Heart right ventricle (tissue), 16 donors: ENCODE measurements around the gene GRIK4. TPM values are rescaled to one million over a fixed set of nuclear protein-coding genes. Genes with fewer than 3 reads are reported as not detected.

Experiments
- ATAC-seq, 8 donors: fragments of 200-7000 bp; cut with Tn5 transposase; one replicate each; pipeline ENCODE4 v1.9.1; 2020; ENCODE audit warnings: mild to moderate bottlenecking in 8 of 8, moderate library complexity in 8 of 8, moderate number of reproducible peaks in 1 of 8
- DNase-seq, 2 donors: peaks; one replicate each; pipeline ENCODE4 v3.0.0-alpha.2; 2020
- H3K27ac ChIP-seq, 10 donors: fragments of 200-600 bp; sonication (generic) in 2 of 10; one replicate each; pipeline versions ENCODE4 v1.5.0 to v1.8.0; 2020 to 2022; ENCODE audit warnings: mild to moderate bottlenecking in 3 of 10
- H3K27me3 ChIP-seq, 7 donors: fragments of 200-600 bp; one replicate each; pipeline ENCODE4 v1.8.0; 2021 to 2022; ENCODE audit warnings: mild to moderate bottlenecking in 2 of 7
- H3K36me3 ChIP-seq, 9 donors: fragments of 200-600 bp; sonication (generic) in 1 of 9; one replicate each; pipeline versions ENCODE4 v1.5.0 to v1.8.0; 2020 to 2022; ENCODE audit warnings: mild to moderate bottlenecking in 2 of 9
- H3K4me1 ChIP-seq, 9 donors: fragments of 200-600 bp; sonication (generic) in 1 of 9; one replicate each; pipeline versions ENCODE4 v1.5.0 to v1.8.0; 2020 to 2022; ENCODE audit warnings: mild to moderate bottlenecking in 4 of 9
- H3K4me3 ChIP-seq, 10 donors: fragments of 200-600 bp; sonication (generic) in 2 of 10; one replicate each; pipeline versions ENCODE4 v1.5.0 to v1.8.0; 2020 to 2022; ENCODE audit warnings: mild to moderate bottlenecking in 7 of 10, moderate library complexity in 2 of 10
- H3K9me3 ChIP-seq, 11 donors: fragments of 200-600 bp in 10 of 11; sonication (generic) in 2 of 11; one replicate each; pipeline versions ENCODE4 v1.5.0 to v1.8.0; 2013 to 2022; ENCODE audit warnings: mild to moderate bottlenecking in 2 of 11, control low read depth in 1 of 11, moderate library complexity in 1 of 11
- CTCF ChIP-seq, 9 donors: fragments of 200-600 bp; sonication (generic) in 2 of 9; IDR thresholded peaks; one replicate each; pipeline versions ENCODE4 v1.5.0 to v1.8.0; 2021 to 2022; ENCODE audit warnings: antibody characterized with exemption in 9 of 9, mild to moderate bottlenecking in 5 of 9, moderate library complexity in 1 of 9
- WGBS, 2 donors: extraction: QIAGEN DNeasy Blood & Tissue Kit; methylation state at CpG; one replicate each; pipeline ENCODE4 v1.1.7; 2013; ENCODE audit warnings: inconsistent platforms in 1 of 2; 5-methylcytosine and 5-hydroxymethylcytosine counted together
- intact Hi-C, 10 donors: fragments of 100-400 bp; cut with DNase I; formaldehyde crosslinking; loops; one replicate each; pipeline versions ENCODE4 v1.11.1 to v1.14.2; 2022
- polyA plus RNA-seq, 2 donors: library from polyadenylated mRNA; stranded (reverse); fragments of 200-250 nt; gene quantifications; one replicate each; pipeline ENCODE4 v1.2.3, GENCODE V29; 2013
- total RNA-seq, 10 donors: library from RNA; stranded (reverse); fragmentation: NEBNext Ultra II Directional in 3 of 10; extraction: Animal tissue kit (Norgen Biotek cat#: 25700) in 3 of 10; gene quantifications; one replicate each; pipeline versions ENCODE4 v1.2.1 to v1.2.4, GENCODE V29; 2021 to 2023
- donor health status: Arrhythmogenic right ventricular cardiomyopathy.
- donor health status: ischemic (EF 13 %, LVEDD 7.1; RV severe dilation, severe dysfunction).
- donor health status: healthy with polysubstance abuse.
- donor health status: DM: no; HTN: yes; CAD: no.
- donor health status: DM: no; HTN: no; CAD: no.
- donor health status: ischemic (EF 25% LVEDD 6.9; RV normal size, moderate dysfunction).
- donor health status: ischemic (EF 25% LVEDD 5.7; RV mildly dilated, moderate dysfunction).
- donor health status: healthy.
- donor health status: DM: yes; HTN: yes; CAD: no.
- donor health status: Ischemic cardiomyopathy.
- donor health status: ischemic (EF 35%, LVEDD 5.7; RV mildly dilated, moderate dysfunction).
- donor health status: nonischemic (EF 11% LVEDD 7.7; RV severe dilation, severe dysfunction).
- donor health status: DM: yes; HTN: yes; CAD: no.
- donor health status: PGD.
- donor health status: ischemic (EF 29% LVEDD 5.4; RV normal size, mild dysfunction).
- donor health status: nonischemic (EF 23%, LVEDD 6.1; RV moderate dilation, normal function).

GRIK4 gene
- total and polyA plus RNA-seq, 12 donors: 0.01 to 0.85 (median 0.37) TPM; not detected in 6

- intact Hi-C loops: loop anchor here in 5 of 10 donors (10.0 kb wide), 4 partner anchors 147 to 443 kb away; partner anchors contain the start of genes GRIK4 (in 2 of the 5) and TECTA (in 1 of the 5)
- no peak overlapping the region for H3K4me3 ChIP-seq
- DNase-seq (no peak), ATAC-seq (no peak)
- no peaks in the 10 kb centered on the region for H3K9me3 ChIP-seq
- H3K27ac ChIP-seq: no peak overlapping the region
- no peak for TF ChIP-seq CTCF (IDR thresholded peaks at IDR 0.05)
- WGBS, 2 donors: 90 to 91% methylated on average over 14 of the region's 14 CpGs
- H3K36me3 ChIP-seq: no peaks in the 10 kb centered on the region
- H3K27me3 ChIP-seq: peaks cover 0 to 13% (median 0%) of the 10 kb centered on the region in 7 donors
- peaks cover 0 to 4% (median 0%) of the 10 kb centered on the region in 9 donors for H3K4me1 ChIP-seq
Measured at GRCh38 chr11:120958185-120958584, 446.6 kb downstream of the GRIK4 start.

GRCh38 chr11:120959189-120959588 is 447.6 kb downstream of the GRIK4 start:
- Histone ChIP-seq H3K4me3 (no peak overlapping the region), H3K36me3 (no peaks in the 10 kb centered on the region), H3K9me3 (no peaks in the 10 kb centered on the region), H3K27me3 (peaks cover 0 to 13% (median 0%) of the 10 kb centered on the region in 7 donors), H3K4me1 (no peaks in the 10 kb centered on the region), H3K27ac (no peak overlapping the region)
- no peak for ATAC-seq
- WGBS, 2 donors: 69 to 73% methylated on average over 3 of the region's 3 CpGs
- no peak for DNase-seq
- no peak for TF ChIP-seq CTCF (IDR thresholded peaks at IDR 0.05)
- intact Hi-C loops: loop anchor here in 5 of 10 donors (10.0 kb wide), 4 partner anchors 146 to 444 kb away; partner anchors contain the start of genes GRIK4 (in 2 of the 5) and TECTA (in 1 of the 5)

GRCh38 chr11:120964857-120965256 is 453.3 kb downstream of the GRIK4 start:
- Histone ChIP-seq H3K27me3 (peaks cover 0 to 24% (median 0%) of the 10 kb centered on the region in 7 donors), H3K9me3 (no peaks in the 10 kb centered on the region), H3K27ac (no peak overlapping the region), H3K36me3 (no peaks in the 10 kb centered on the region), H3K4me1 (no peaks in the 10 kb centered on the region), H3K4me3 (no peak overlapping the region)
- intact Hi-C loops: no loop called here
- no peak for TF ChIP-seq CTCF (IDR thresholded peaks at IDR 0.05)
- DNase-seq (no peak), ATAC-seq (no peak)
- WGBS, 2 donors: 77 to 90% methylated on average over 1 of the region's 1 CpG

GRCh38 chr11:120966840-120967239 is 455.3 kb downstream of the GRIK4 start:
- 86 to 89% methylated on average over 14 of the region's 14 CpGs for WGBS, 2 donors
- DNase-seq (no peak), ATAC-seq (no peak)
- Histone ChIP-seq H3K4me3 (no peak overlapping the region), H3K27me3 (peaks cover 0 to 36% (median 15%) of the 10 kb centered on the region in 7 donors), H3K4me1 (no peaks in the 10 kb centered on the region), H3K27ac (no peak overlapping the region), H3K9me3 (no peaks in the 10 kb centered on the region), H3K36me3 (no peaks in the 10 kb centered on the region)
- no peak for TF ChIP-seq CTCF (IDR thresholded peaks at IDR 0.05)
- intact Hi-C loops: no loop called here
